Skeletal muscle satellite cell (primary cell): Measurements from ENCODE around the gene SPEF1.

Experiments
- H3K27me3 ChIP-seq: 2 replicates; pipeline ENCODE4 v1.7.0; 2013; ENCODE audit warnings: low read length; ENCODE audit not compliant: control insufficient read depth, insufficient read depth
- H3K36me3 ChIP-seq: 2 replicates; pipeline ENCODE4 v1.7.0; 2013; ENCODE audit warnings: mild to moderate bottlenecking, control low read depth, low read length; ENCODE audit not compliant: insufficient read depth
- H3K4me1 ChIP-seq: 2 replicates; pipeline ENCODE4 v1.7.0; 2013; ENCODE audit warnings: low read length; ENCODE audit not compliant: control insufficient read depth, insufficient read depth
- H3K4me2 ChIP-seq: 2 replicates; pipeline ENCODE4 v1.7.0; 2013; ENCODE audit warnings: mild to moderate bottlenecking, low read length
- H3K4me3 ChIP-seq: 2 replicates; pipeline ENCODE4 v1.7.0; 2013; ENCODE audit warnings: low read length
- H3K9ac ChIP-seq: 2 replicates; pipeline ENCODE4 v1.7.0; 2013; ENCODE audit warnings: mild to moderate bottlenecking, low read depth, low read length, moderate library complexity
- H3K9me3 ChIP-seq: replicated peaks from 2 replicates; pipeline ENCODE4 v1.7.0; 2013; ENCODE audit warnings: mild to moderate bottlenecking, control low read depth, low read length

Gene SPEF1

DNA sequence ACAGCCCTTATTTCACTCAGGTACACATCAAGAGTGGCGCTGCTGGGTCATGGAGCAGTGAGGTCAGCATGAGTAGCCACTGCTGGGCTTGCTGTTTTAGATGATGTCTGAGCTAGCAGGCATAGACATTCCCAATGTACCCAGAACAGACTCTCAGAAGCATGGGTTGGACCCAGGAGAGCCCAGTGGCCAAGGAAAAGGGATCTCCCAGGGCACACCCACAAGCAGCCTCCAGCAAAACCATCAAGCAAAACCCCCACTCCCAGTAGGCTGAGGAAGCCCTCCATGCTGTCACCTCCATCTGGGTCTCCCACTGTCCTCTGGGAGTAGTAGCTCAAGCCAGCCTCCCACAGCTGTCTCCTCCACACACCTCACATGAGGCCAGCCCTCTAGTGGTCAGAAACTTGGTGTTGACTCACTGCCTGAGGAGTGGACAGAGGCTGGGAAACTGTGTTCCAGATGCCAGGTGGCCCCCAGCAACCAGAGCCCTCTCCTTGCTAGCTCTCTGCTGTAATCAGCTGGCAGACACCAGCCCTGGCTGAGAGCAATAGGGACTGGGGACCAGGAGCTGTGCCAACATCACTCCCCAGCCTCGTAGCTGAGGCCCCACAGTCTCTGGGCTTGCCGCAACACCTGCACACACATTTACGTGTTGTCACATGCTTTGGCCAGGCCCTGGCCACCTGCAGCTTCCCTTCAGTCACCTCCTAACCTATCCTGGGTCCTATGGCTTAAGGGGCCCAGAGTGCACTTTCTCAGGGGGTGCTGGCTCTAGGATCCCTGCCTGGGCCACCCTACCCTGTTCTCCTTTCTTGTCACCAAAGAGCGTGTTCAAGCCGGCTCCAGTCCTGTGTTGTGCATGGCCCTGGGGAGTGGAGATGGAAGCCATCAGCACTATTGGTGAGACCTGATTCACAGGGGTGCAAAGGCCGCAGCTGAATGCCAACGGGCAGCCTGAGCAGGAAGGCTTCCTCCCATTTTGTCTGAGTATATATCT lies 37.2 kb upstream of the SPEF1 start:
- Histone ChIP-seq H3K36me3 (peaks cover 14% of the 10 kb centered on the region), H3K9ac (no peak overlapping the region), H3K9me3 (no peaks in the 10 kb centered on the region), H3K4me1 (peaks cover 21% of the 10 kb centered on the region), H3K4me3 (no peak overlapping the region), H3K4me2 (no peak overlapping the region), H3K27me3 (no peaks in the 10 kb centered on the region)

DNA sequence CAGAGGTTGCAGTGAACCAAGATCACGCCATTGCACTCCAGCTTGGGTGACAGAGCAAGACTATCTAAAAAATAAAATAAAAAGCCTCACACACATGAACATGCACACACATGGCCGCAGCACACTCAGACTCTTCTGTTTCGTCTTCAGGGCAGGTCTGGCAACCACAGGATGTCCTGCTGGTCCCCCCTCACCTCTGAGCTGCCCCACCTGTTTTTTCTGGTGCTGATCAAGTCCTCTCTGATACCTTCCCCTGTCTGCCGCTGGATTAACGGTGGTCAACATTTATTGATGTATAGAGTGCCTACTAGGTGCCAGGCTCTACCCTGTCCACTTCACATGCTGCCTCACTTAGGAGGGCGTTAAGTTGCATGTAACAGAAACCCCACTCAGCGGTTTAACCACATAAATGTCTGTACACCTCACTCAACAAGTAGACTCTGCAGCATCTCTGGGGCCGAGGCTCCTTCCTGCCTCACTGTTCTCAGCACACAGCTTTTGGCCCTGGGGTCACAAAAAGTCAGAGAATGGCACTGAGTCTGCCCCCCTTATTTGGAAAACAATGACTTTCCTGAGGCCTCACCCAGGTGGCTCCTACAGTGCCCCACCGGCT lies 34.6 kb upstream of the SPEF1 start:
- Histone ChIP-seq H3K4me3 (no peak overlapping the region), H3K36me3 (no peaks in the 10 kb centered on the region), H3K9ac (no peak overlapping the region), H3K4me1 (peaks cover 29% of the 10 kb centered on the region), H3K27me3 (no peaks in the 10 kb centered on the region), H3K4me2 (no peak overlapping the region), H3K9me3 (no peaks in the 10 kb centered on the region)

- Histone ChIP-seq H3K27me3 (no peaks in the 10 kb centered on the region), H3K9me3 (no peaks in the 10 kb centered on the region), H3K36me3 (no peaks in the 10 kb centered on the region), H3K4me3 (no peak overlapping the region), H3K9ac (no peak overlapping the region), H3K4me2 (no peak overlapping the region), H3K4me1 (peaks cover 35% of the 10 kb centered on the region)
Observed at GRCh38 chr20:3814928-3815495, 33.8 kb upstream of the SPEF1 start.

- no peaks in the 10 kb centered on the region for H3K9me3 ChIP-seq
- H3K36me3 ChIP-seq: no peaks in the 10 kb centered on the region
- peaks cover 31% of the 10 kb centered on the region for H3K4me1 ChIP-seq
- H3K4me2 ChIP-seq: no peak overlapping the region
- no peaks in the 10 kb centered on the region for H3K27me3 ChIP-seq
- H3K9ac ChIP-seq: no peak overlapping the region
- H3K4me3 ChIP-seq: no peak overlapping the region
Observed at GRCh38 chr20:3813848-3814581, 32.8 kb upstream of the SPEF1 start.

DNA sequence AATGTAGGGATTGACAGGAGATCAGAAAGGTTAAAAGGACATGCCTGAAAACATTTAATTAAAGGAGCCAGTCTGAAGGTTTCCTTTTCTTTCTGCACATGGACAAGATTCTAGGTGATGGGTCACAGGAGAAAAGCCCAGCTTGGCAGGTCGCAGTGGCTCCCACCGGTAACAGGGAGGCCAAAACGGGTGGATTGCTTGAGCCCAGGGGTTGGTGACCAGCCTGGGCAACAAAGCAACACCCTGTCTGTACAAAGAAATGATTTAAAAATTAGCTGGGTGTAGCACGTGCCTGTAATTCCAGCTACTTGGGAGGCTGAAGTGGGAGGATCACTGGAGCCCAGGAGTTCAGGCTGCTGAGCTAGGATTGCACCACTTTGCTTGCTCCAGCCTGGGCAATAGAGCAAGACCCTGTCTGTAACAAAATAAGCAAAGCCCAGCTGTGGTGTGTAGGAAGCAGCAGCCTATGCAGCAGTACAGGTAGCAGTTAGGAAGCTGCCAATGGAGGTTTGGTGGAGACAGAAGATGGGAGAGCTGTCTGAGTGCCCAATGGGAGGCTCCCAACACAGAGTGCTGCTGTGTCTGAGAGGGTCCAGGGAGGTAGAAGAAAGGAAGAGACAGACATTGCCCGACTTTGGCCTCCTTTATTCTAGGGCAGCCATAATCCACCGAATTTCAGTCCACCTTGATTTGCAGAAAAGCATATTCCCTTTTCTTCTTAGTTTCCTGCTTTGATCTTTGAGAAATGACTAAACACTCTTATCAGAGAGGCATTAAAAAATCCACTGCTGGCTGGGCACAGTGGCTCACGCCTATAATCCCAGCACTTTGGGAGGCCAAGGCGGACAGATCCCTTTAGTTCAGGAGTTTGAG lies 32.0 kb upstream of the SPEF1 start:
- Histone ChIP-seq H3K9ac (no peak overlapping the region), H3K4me1 (peaks cover 27% of the 10 kb centered on the region)

DNA sequence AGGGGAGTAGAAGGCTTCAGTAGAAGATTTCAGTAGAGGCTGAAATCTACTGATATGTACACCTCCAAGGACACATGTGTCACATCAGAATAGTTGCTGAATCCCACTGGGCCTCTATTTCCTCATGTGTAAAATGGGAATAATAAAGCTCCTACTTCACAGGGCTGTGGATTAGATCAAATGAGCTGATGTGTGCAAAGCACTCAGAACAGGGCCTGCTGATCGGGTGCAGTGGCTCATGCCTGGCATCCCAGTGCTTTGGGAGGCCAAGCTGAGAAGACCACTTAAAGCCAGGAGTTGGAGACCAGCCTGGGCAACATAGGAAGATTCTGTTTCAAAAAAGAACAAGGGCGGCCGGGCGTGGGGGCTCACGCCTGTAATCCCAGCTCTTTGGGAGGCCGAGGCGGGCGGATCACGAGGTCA lies 31.0 kb upstream of the SPEF1 start:
- Histone ChIP-seq H3K36me3 (no peaks in the 10 kb centered on the region), H3K9ac (peak overlapping the region; percentile 10), H3K27me3 (no peaks in the 10 kb centered on the region), H3K4me2 (peak overlapping the region; percentile 39), H3K4me3 (no peak overlapping the region), H3K9me3 (no peaks in the 10 kb centered on the region), H3K4me1 (peaks cover 34% of the 10 kb centered on the region)

More for the DNA sequence above, 32.0 kb upstream of the SPEF1 start:
- no peak overlapping the region for H3K4me2 ChIP-seq
- no peaks in the 10 kb centered on the region for H3K27me3 ChIP-seq
- no peaks in the 10 kb centered on the region for H3K36me3 ChIP-seq
- no peaks in the 10 kb centered on the region for H3K9me3 ChIP-seq
- H3K4me3 ChIP-seq: no peak overlapping the region

DNA sequence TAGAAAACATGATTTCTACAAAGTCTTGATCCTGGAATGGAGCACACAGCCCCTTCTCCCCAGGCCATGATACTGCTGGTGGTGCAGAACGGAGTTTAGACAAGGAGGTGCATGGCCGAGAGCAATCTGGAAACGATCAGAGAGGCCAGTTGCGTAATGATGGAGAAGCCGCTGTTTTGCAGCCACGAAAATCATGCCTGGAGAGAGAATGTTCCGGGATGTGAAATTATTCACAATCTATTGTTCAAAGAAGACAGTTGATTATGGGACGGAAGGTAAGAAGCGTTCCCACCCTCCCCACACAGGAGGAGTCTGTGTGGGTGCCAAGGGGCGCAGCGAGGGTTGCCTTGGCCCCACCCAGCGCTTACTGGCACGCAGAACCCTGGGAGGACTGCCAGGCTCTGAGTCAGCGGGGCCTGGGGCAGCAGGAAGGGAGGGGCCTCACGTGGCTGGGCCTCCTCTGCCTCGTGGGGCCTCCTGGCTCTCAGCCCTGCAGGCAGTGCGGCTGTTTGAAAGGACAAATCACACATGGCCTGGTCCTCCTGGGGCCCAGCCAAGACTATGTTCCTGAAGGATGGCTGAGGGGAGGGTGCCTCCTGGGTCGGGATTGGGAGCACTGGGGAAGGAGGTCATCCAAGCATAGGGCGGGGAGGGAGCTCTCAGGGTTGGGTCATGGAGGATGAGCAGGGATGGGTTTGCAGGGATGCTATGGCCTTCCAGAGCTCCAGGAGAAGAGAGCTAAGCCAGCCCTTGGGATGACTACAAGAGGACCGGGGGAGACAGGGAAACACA lies 30.4 kb upstream of the SPEF1 start:
- no peaks in the 10 kb centered on the region for H3K27me3 ChIP-seq
- H3K36me3 ChIP-seq: peaks cover under 1% of the 10 kb centered on the region
- H3K9ac ChIP-seq: peak overlapping the region; percentile 81
- peak overlapping the region; percentile 76 for H3K4me2 ChIP-seq
- H3K9me3 ChIP-seq: no peaks in the 10 kb centered on the region
- H3K4me1 ChIP-seq: peaks cover 40% of the 10 kb centered on the region
- H3K4me3 ChIP-seq: peak overlapping the region; percentile 58

- peak overlapping the region; percentile 81 for H3K9ac ChIP-seq
- H3K4me2 ChIP-seq: peak overlapping the region; percentile 17
- peaks cover 63% of the 10 kb centered on the region for H3K4me1 ChIP-seq
- H3K36me3 ChIP-seq: peaks cover 32% of the 10 kb centered on the region
- no peak overlapping the region for H3K4me3 ChIP-seq
- H3K27me3 ChIP-seq: no peaks in the 10 kb centered on the region
- no peaks in the 10 kb centered on the region for H3K9me3 ChIP-seq
Observed at GRCh38 chr20:3808544-3808943, 27.3 kb upstream of the SPEF1 start.

DNA sequence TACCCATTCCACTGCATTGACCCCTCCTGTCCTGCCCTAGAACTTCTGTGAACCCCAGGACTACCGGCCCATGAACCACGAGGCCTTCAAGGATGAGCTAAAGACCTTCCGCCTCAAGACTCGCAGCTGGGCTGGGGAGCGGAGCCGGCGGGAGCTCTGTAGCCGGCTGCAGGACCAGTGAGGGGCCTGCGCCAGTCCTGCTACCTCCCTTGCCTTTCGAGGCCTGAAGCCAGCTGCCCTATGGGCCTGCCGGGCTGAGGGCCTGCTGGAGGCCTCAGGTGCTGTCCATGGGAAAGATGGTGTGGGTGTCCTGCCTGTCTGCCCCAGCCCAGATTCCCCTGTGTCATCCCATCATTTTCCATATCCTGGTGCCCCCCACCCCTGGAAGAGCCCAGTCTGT lies 23.5 kb upstream of the SPEF1 start:
- Histone ChIP-seq H3K9ac (no peak overlapping the region), H3K4me3 (no peak overlapping the region), H3K4me2 (no peak overlapping the region), H3K9me3 (no peaks in the 10 kb centered on the region), H3K27me3 (no peaks in the 10 kb centered on the region), H3K4me1 (peaks cover 42% of the 10 kb centered on the region), H3K36me3 (peaks cover 68% of the 10 kb centered on the region)

DNA sequence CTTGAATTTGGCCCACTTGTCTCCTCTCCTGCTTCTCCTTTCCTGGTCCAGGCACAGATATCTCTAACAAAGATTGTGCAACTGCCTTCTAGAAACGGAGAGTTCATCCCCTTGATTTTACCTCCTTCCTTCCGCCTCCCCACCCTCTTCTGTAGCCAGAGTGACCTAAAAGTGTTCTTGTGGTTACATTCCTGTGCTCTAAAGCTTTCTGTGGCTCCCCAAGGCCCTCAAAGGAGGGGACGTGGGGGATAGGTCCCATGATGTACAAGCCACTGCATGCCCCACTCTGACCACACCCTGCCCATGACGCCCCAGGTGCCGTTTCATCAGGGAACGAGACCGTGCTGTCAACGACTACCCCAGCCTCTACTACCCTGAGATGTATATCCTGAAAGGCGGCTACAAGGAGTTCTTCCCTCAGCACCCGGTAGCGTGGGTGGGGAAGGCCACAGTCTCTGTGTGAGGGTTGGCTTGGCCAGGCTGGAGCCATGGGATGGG lies 23.1 kb upstream of the SPEF1 start:
- Histone ChIP-seq H3K4me3 (no peak overlapping the region), H3K4me1 (peaks cover 47% of the 10 kb centered on the region), H3K4me2 (no peak overlapping the region), H3K9me3 (no peaks in the 10 kb centered on the region), H3K27me3 (no peaks in the 10 kb centered on the region), H3K9ac (no peak overlapping the region), H3K36me3 (peaks cover 72% of the 10 kb centered on the region)
